Fibroblast of mammary gland (primary cell): ENCODE results near the gene USP34.
"Not testable (repeated sequence)": the region's sequence is repeated elsewhere in the genome, so short reads cannot be mapped to it uniquely, and the experiment has no call there.

Experiments
- DNase-seq: peaks from one replicate; pipeline ENCODE4 v3.0.0-alpha.2; 2010; ENCODE audit warnings: low read depth
- H3K4me3 ChIP-seq: 2 replicates; pipeline ENCODE4 v1.5.1; 2011; ENCODE audit warnings: low read depth, mild to moderate bottlenecking, low read length, moderate library complexity; ENCODE audit not compliant: control insufficient read depth
- CTCF ChIP-seq: conservative IDR thresholded peaks from 2 replicates; pipeline ENCODE4 v1.5.1; 2011; ENCODE audit warnings: low read depth, low read length, inconsistent platforms; ENCODE audit not compliant: control insufficient read depth, insufficient read depth

USP34 gene

GRCh38 chr2:61167579-61167978 lies 303.3 kb downstream of the USP34 start:
- no peak for DNase-seq
- no peak overlapping the region for H3K4me3 ChIP-seq
- no peak for TF ChIP-seq CTCF

GRCh38 chr2:61165946-61166345 lies 304.9 kb downstream of the USP34 start:
- DNase-seq: no peak
- H3K4me3 ChIP-seq: no peak overlapping the region
- no peak for TF ChIP-seq CTCF

GRCh38 chr2:61165082-61165481 lies 305.8 kb downstream of the USP34 start:
- not testable (repeated sequence) for DNase-seq, H3K4me3 ChIP-seq

- no peak overlapping the region for H3K4me3 ChIP-seq
- no peak for DNase-seq
- TF ChIP-seq CTCF: no peak
Measured at GRCh38 chr2:61162721-61163120, 308.2 kb downstream of the USP34 start.

GRCh38 chr2:61161888-61162287 lies 309.0 kb downstream of the USP34 start, which contains the start of gene C2orf74:
TSS of gene C2orf74 (plus strand) at chr2:61162188. CDS start at chr2:61162515, 327 bp downstream.
- H3K4me3 ChIP-seq: no peak within 1 kb of the TSS
- no peak for TF ChIP-seq CTCF
- DNase-seq: no peak

- no peak overlapping the region for H3K4me3 ChIP-seq
- TF ChIP-seq CTCF: no peak
- no peak for DNase-seq
Measured at GRCh38 chr2:61158356-61158955, 312.4 kb downstream of the USP34 start.

- TF ChIP-seq CTCF: no peak
- no peak for DNase-seq
- H3K4me3 ChIP-seq: no peak overlapping the region
Measured at GRCh38 chr2:61157371-61158003, 313.4 kb downstream of the USP34 start.
